BLaER1 treated with 17β-estradiol and CSF1 and Interleukin-3, amounts not matched to agents 10 nM and 100 nM (cell line): ENCODE measurements around the gene MATN1.

Experiments used
- H3K27ac ChIP-seq, 11 experiments: shearing (Covaris generic); formaldehyde crosslinking; 2 replicates each; pipeline ENCODE4 v1.8.1; 2022
- H3K27me3 ChIP-seq, 11 experiments: shearing (Covaris generic); formaldehyde crosslinking; 2 replicates each; pipeline ENCODE4 v1.8.1; 2022
- H3K36me3 ChIP-seq, 11 experiments: shearing (Covaris generic); formaldehyde crosslinking; 2 replicates each; pipeline ENCODE4 v1.8.1; 2022
- H3K4me1 ChIP-seq, 10 experiments: shearing (Covaris generic); formaldehyde crosslinking; 2 replicates each; pipeline ENCODE4 v1.8.1; 2022
- H3K4me2 ChIP-seq, 11 experiments: shearing (Covaris generic); formaldehyde crosslinking; 2 replicates each; pipeline ENCODE4 v1.8.1; 2022
- H3K4me3 ChIP-seq, 10 experiments: shearing (Covaris generic); formaldehyde crosslinking; 2 replicates each; pipeline ENCODE4 v1.8.1; 2022
- H3K9ac ChIP-seq, 11 experiments: shearing (Covaris generic); formaldehyde crosslinking; 2 replicates each; pipeline ENCODE4 v1.8.1; 2022
- H3K9me3 ChIP-seq, 11 experiments: shearing (Covaris generic); formaldehyde crosslinking; replicated peaks in 1 of 11; 2 replicates each; pipeline ENCODE4 v1.8.1; 2022
- H4K20me1 ChIP-seq, 11 experiments: shearing (Covaris generic); formaldehyde crosslinking; 2 replicates each; pipeline ENCODE4 v1.8.1; 2022
- Cebpa-rat ChIP-seq, 11 experiments: shearing (Covaris generic); IDR thresholded peaks; 2 replicates each; pipeline ENCODE4 v1.8.1; 2022

MATN1 gene

GRCh38 chr1:30661311-30661710 lies 62.1 kb downstream of the MATN1 start:
- H3K4me1 ChIP-seq, result peaks cover 0 to 29% (median 13%) of the 10 kb centered on the region in 10 experiments; a peak in 16 of 20 replicates
- no peaks in the 10 kb centered on the region for H3K36me3 ChIP-seq
- no peak overlapping the region for H3K4me2 ChIP-seq
- no peaks in the 10 kb centered on the region for H3K27me3 ChIP-seq
- no peak for TF ChIP-seq Cebpa-rat (IDR thresholded peaks at IDR 0.05)
- H3K9ac ChIP-seq, result no peak overlapping the region
- no peak overlapping the region for H3K27ac ChIP-seq
- H4K20me1 ChIP-seq, result no peaks in the 10 kb centered on the region; a peak in 1 of 22 replicates
- no peaks in the 10 kb centered on the region for H3K9me3 ChIP-seq
- H3K4me3 ChIP-seq, result no peak overlapping the region
